GM21723 (cell line): ENCODE data around the gene STK40.

ENCODE experiments used
- ATAC-seq: cut with Tn5 transposase; IDR thresholded peaks from one replicate; pipeline ENCODE4 v1.9.1; 2021; ENCODE audit warnings: mild to moderate bottlenecking, moderate library complexity; ENCODE audit not compliant: unreplicated experiment

STK40 gene

DNA sequence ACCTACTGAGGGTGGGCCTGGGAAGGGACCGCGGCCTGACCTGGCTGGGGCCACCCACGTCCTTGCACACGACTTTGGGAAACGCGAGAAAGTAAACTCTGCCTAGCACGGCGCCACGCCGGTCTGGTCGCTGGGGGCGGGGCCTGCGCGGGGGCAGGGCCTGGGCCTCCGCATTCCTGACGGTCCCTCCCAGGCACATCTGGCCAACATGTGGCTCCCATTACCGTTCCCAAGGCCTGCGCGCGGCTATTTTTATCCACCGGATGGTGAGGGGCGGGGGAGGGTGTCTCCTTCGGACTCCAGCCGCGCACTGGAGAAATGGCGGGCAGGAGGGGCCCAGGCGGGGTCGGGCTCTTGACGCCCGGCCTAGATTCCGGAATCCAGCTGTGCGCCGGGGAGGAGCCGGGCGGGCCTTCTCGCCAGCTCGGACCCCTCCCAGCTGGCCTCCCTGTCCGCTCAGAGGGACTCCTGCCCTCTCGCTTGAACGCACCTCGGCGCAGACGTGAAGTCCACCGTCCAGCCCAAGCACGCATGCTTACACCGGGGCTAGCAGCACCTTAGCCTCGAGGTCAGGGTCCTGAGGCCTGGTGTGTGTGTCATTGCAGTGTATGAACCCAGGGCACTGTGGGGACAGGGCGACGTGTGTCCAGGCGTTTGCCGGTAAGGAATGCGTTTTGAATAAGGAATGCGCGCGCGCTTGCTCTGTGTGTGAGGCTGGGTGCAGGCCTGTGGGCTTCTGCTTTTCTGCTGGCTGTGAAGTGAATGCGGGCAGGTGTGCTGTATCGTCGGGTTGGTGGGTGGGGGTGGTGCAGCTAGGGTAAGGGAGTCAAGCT is 64.4 kb downstream of the STK40 start:
- ATAC-seq = no peak

DNA sequence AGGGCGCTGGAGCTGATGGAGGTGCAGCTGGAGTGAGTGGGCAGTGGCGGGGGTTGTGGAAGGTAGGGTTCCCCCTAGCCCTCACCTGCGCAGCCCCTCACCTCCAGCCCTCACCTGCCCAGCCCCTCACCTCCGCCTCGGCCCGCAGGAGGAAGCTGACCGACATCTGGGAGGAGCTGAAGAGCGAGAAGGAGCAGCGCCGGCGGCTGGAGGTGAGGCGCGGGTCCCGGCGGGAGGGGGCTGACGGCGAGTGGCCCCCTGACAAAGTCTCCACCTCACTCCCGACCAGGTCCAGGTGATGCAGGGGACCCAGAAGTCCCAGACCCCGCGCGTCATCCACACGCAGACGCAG is 65.0 kb downstream of the STK40 start:
- ATAC-seq = no peak

GRCh38 chr1:36320291-36320761 is 65.4 kb downstream of the STK40 start:
- ATAC-seq = no peak

GRCh38 chr1:36309397-36309796 is 76.3 kb downstream of the STK40 start:
- no peak for ATAC-seq

GRCh38 chr1:36307601-36308330 is 78.0 kb downstream of the STK40 start:
- ATAC-seq = no peak

DNA sequence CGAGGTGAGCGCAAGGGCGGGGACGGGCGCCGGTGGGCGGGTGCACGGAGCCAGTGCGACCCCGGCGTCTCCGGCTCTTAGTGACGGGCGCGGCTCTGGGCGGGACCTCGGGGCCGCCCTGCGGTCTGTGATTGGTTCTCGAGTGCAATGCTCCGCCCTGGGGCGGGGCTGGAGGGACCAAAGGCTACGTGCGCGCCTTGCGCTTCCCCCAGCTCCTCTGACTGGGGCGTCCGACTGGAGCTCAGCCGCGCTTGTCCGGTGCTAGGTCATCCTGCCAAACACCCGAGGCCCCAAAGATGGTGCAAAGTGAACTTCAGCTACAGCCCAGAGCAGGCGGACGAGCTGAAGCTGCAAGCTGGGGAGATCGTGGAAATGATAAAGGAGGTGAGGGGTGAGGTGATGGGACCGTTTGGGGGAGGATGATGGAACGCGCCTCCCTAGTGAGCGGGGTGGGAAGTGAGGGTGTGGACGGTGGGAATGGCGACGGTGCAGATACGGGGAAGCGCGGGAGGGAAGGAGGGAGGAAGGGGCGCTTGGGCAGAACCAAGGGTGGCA is 78.7 kb downstream of the STK40 start:
- peak; percentile 94 for ATAC-seq

DNA sequence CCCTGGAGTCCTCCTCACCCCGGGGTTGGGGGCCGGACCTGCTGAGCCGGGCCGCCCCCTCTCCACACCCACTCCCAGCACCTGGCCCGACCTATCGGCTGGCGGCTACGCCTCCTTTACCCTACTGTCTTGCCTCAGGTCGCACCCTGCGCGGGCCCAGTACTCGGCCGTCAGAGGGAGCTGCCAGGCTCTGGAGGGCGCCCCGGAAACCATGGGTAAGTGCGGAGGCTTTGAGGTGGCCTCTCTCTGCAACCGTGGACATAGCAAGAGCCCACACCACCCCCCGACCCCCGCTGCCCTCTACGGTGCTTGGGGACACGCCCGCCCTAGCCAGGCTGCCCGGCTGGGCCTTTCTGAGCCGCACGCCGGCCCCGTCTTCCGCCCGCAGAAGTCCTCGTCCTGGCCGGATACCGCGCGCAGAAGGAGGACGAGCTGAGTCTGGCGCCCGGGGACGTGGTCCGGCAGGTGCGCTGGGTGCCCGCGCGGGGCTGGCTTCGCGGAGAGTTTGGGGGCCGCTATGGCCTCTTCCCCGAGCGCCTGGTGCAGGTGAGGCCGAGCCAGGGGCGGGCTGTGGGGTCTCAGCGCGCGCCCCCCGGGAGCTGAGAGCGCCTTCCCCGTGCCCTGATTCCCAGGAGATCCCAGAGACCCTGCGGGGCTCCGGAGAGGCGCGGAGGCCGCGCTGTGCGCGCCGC is 79.4 kb downstream of the STK40 start, which contains the start of gene SH3D21:
TSS of gene SH3D21 (plus strand) at position 159 of the 692 bp plus-strand sequence. CDS start at position 212, 53 bp downstream.
- peak; percentile 35 for ATAC-seq

DNA sequence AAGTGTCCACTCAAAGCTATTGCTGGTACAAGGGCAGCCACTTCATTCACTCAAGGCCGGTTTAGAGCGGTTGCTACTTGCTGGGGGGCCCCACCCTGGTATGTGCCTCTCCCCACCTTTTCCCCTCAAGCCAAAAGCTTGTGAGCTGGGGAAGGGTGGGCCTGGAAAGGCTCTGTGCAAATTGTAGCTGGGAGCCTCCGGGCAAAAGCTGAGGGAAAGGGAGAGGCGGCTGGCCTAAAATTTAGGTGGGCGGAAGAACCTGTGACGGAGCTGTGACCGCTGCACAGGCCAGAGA is 79.9 kb downstream of the STK40 start:
- ATAC-seq = no peak

DNA sequence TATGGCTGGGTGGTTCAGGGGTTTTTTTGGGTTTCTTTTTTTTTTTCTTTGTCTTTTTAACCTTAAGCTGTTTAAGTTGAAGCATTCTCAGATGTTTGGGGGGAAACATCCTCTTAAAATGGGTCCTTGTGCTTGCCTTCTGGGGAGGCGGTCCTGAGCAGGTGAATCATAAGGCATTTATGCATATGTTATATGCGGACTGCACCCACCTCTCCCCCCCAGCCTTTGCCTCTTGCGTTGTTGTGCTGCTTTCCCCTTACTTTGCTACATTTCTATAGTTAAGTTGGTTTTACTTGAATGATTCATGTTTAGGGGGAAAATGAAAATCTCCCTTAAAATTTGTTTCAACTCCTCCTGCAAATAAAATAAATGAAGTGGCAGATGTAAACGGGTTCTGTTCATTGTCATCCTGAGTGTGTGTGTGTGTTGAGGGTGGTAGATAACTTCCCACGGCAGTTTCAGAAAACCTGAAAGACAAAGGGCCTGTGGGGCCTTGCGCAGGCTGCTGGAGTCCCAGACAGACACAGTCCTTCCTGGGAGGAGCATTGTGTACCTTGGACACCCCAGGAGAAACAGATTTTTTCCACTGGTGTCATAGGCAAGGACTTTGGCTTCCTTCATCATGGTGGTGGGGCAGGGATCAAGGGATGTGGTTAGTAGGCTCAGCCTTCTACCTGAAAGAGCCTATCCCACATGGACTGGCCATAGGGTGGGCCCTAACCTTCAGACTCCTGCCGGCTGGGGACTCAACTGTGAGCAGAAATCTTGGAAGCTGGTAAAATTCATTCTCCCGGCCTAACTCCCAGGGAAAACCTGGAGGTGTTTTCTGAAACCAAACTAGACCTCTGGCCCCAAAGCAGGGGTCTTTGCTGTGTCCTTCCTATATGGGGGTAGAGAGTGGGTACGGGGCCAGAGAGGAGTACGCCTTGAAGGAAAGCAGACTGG is 80.5 kb downstream of the STK40 start:
- ATAC-seq = no peak

DNA sequence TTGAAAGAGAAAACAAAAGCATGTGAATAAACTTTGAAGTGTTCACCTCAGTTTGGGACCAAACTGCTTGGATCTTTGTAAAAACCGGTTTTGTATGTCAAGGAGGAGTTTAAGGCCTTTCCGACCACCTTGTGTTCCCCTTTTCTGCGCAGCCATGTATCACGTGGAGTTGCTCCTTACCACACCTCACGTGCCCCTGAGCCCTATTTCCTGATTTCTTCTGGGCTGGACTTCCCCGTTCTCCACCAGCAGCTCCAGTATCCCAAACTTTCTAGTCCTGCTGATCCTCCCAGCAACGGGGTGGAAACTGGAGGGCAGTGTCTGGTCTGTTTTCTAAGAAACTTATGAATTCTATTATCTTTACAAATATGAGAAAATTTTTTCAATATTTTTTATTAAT is 81.2 kb downstream of the STK40 start:
- ATAC-seq = no peak

GRCh38 chr1:36303650-36304360 is 81.9 kb downstream of the STK40 start:
- ATAC-seq = no peak

DNA sequence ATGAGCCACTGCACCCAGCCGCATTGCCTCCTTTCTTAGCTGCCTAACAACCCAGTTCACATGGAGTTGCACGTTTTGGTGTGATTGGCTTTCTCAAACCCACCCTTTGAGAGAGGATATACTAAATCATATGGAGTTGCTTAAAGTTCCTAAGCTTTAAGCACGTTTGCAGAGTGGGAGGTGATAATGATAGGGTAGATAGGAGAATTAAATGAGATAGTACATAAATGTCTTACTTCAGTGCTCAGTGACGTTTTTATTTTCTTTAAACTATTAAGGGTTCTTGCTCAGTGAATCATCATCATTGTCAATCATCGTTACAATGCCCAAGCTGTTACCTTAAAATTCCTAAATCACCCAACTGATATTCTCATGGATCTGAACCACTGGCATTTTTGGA is 82.5 kb downstream of the STK40 start:
- no peak for ATAC-seq

- no peak for ATAC-seq
Observed at GRCh38 chr1:36301220-36301619, 84.5 kb downstream of the STK40 start.

DNA sequence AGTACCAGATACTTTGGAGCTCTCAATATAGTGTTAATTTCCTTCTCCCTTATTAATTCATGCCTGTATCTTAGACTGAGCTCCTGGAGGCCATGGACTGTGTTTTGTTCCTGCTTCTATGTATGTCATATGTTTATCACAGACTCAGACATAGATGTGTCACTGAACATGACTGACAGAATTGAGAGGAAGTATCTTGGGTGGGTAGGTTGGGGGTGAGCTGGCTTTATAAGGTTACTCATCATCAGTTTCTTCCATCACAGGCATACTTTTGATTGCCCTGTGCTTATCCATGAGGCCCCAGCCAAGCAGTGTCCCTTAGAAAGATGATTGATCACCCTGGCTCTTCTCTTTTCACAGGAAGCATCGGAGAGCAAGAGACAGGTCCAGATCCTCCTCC is 85.2 kb downstream of the STK40 start:
- ATAC-seq = no peak

DNA sequence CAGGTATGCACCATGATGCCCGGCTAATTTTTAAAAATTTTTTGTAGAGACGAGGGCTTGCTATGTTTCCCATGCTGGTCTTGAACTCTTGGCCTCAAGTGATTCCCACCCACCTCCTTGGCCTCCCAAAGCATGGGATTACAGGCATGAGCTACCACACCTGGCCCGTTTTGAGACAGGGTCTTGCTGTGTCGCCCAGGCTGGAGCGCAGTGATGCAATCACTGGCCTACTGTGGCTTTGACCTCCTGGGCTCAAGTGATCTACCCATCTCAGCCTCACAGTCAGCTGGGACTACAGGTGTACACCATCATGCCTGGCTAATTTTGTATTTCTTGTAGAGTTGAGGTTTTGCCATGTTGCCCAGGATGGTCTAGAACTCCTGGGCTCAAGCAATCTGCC is 87.1 kb downstream of the STK40 start:
- ATAC-seq = no peak

- no peak for ATAC-seq
Observed at GRCh38 chr1:36297062-36297461, 88.7 kb downstream of the STK40 start.

DNA sequence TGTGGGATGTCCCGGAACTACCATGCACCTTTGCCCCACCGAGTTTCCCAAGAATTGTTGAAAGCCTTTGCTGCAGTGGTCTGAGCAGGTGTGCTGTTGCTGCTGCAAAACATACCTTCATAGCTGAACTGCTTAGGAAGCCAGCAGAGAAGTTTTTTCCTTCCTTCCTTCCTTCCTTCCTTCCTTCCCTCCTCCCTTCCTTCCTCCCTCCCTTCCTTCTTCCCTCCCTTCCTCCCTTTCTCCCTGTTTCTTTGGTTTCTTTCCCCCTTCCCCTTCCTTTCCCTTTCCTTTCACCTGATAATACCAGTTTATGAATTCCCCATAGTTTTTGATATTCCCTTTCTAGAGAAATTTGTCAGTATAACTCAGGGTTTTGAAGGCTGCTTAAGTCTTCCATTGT is 90.3 kb downstream of the STK40 start:
- no peak for ATAC-seq
